ENCODE data around the gene RRAS2. TPM values are rescaled to one million over a fixed set of nuclear protein-coding genes. Genes with fewer than 3 reads are reported as not detected.

Gene RRAS2
- polyA plus RNA-seq, 1 of the 3 experiments (the other 2 are of a cell fraction), result 53.3 TPM

GRCh38 chr11:14249121-14249963, 109.6 kb downstream of the RRAS2 start:
- H3K4me1 ChIP-seq (ENCODE audit: control insufficient read depth in 1 of 2, insufficient read depth in 2 of 2, low read depth in 1 of 2, low read length in 1 of 2), result peaks cover 0 to 17% of the 10 kb centered on the region in 2 experiments; a peak in 1 of 4 replicates
- H3K79me2 ChIP-seq (ENCODE audit: insufficient read depth), result no peaks in the 10 kb centered on the region
- H3F3A ChIP-seq (replicated peaks; ENCODE audit: insufficient read depth), result no peaks in the 10 kb centered on the region
- H3K27me3 ChIP-seq (ENCODE audit: insufficient read depth), result peaks cover 20% of the 10 kb centered on the region; the same call in 1 of the 2 replicates
- no peak overlapping the region for H3K4me3 ChIP-seq (ENCODE audit: low read depth in 2 of 2, low read length in 1 of 2)
- ChIA-PET POLR2A (interaction anchor here (0.8 kb wide), 1 partner anchor 290 kb away, joined by 3 read pairs; no protein-coding TSS in a partner anchor), CTCF (interaction anchor here (0.6 to 6.3 kb wide), 18 partner anchors 9 to 490 kb away, joined by 3 to 101 read pairs (median 4); partner anchors contain the start of gene SPON1)
- no peak overlapping the region for H3K9ac ChIP-seq
- H3K9me2 ChIP-seq, result no peaks in the 10 kb centered on the region
- WGBS (ENCODE audit: low lambda C conversion rate), result 35% methylated on average over 10 of the region's 10 CpGs
- no peaks in the 10 kb centered on the region for H3K36me3 ChIP-seq (replicated peaks in 1 of 2; ENCODE audit: control insufficient read depth in 1 of 2, insufficient read depth in 2 of 2, low read length in 1 of 2)
- H4K20me1 ChIP-seq (ENCODE audit: insufficient read depth), result no peaks in the 10 kb centered on the region
- no peak overlapping the region for H3K4me2 ChIP-seq
- H3K27ac ChIP-seq (ENCODE audit: low read depth in 2 of 2, low read length in 1 of 2), result no peak overlapping the region
- peak; percentile 66 for DNase-seq
- no peaks in the 10 kb centered on the region for H3K9me3 ChIP-seq
- TF ChIP-seq RAD21 (IDR thresholded peaks at IDR 0.05; ENCODE audit: low read length), result peak; percentile 97
- no peak for TF ChIP-seq CHD2 (IDR thresholded peaks at IDR 0.05; ENCODE audit: low read length, partially characterized antibody)
- TF ChIP-seq NFIC (IDR thresholded peaks at IDR 0.05; ENCODE audit: borderline replicate concordance), result no peak
- no peak for TF ChIP-seq RXRA (IDR thresholded peaks at IDR 0.05; ENCODE audit: borderline replicate concordance, low read depth)
- TF ChIP-seq POLR2AphosphoS5 (IDR thresholded peaks at IDR 0.05; ENCODE audit: low read depth, low read length), result no peak
- TF ChIP-seq, protein P1, sequence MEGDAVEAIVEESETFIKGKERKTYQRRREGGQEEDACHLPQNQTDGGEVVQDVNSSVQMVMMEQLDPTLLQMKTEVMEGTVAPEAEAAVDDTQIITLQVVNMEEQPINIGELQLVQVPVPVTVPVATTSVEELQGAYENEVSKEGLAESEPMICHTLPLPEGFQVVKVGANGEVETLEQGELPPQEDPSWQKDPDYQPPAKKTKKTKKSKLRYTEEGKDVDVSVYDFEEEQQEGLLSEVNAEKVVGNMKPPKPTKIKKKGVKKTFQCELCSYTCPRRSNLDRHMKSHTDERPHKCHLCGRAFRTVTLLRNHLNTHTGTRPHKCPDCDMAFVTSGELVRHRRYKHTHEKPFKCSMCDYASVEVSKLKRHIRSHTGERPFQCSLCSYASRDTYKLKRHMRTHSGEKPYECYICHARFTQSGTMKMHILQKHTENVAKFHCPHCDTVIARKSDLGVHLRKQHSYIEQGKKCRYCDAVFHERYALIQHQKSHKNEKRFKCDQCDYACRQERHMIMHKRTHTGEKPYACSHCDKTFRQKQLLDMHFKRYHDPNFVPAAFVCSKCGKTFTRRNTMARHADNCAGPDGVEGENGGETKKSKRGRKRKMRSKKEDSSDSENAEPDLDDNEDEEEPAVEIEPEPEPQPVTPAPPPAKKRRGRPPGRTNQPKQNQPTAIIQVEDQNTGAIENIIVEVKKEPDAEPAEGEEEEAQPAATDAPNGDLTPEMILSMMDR (IDR thresholded peaks at IDR 0.05), result peak; percentile 93
- no peak for TF ChIP-seq IRF3 (IDR thresholded peaks at IDR 0.05; ENCODE audit: low read depth, low read length)
- TF ChIP-seq, protein P2, sequence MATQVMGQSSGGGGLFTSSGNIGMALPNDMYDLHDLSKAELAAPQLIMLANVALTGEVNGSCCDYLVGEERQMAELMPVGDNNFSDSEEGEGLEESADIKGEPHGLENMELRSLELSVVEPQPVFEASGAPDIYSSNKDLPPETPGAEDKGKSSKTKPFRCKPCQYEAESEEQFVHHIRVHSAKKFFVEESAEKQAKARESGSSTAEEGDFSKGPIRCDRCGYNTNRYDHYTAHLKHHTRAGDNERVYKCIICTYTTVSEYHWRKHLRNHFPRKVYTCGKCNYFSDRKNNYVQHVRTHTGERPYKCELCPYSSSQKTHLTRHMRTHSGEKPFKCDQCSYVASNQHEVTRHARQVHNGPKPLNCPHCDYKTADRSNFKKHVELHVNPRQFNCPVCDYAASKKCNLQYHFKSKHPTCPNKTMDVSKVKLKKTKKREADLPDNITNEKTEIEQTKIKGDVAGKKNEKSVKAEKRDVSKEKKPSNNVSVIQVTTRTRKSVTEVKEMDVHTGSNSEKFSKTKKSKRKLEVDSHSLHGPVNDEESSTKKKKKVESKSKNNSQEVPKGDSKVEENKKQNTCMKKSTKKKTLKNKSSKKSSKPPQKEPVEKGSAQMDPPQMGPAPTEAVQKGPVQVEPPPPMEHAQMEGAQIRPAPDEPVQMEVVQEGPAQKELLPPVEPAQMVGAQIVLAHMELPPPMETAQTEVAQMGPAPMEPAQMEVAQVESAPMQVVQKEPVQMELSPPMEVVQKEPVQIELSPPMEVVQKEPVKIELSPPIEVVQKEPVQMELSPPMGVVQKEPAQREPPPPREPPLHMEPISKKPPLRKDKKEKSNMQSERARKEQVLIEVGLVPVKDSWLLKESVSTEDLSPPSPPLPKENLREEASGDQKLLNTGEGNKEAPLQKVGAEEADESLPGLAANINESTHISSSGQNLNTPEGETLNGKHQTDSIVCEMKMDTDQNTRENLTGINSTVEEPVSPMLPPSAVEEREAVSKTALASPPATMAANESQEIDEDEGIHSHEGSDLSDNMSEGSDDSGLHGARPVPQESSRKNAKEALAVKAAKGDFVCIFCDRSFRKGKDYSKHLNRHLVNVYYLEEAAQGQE (IDR thresholded peaks at IDR 0.05; ENCODE audit: low read depth, low read length), result no peak
- TF ChIP-seq MXI1 (IDR thresholded peaks at IDR 0.05; ENCODE audit: low read depth, low read length), result no peak
- TF ChIP-seq SIN3A (IDR thresholded peaks at IDR 0.05; ENCODE audit: borderline replicate concordance, low read depth, low read length), result no peak
- TF ChIP-seq, protein P3, sequence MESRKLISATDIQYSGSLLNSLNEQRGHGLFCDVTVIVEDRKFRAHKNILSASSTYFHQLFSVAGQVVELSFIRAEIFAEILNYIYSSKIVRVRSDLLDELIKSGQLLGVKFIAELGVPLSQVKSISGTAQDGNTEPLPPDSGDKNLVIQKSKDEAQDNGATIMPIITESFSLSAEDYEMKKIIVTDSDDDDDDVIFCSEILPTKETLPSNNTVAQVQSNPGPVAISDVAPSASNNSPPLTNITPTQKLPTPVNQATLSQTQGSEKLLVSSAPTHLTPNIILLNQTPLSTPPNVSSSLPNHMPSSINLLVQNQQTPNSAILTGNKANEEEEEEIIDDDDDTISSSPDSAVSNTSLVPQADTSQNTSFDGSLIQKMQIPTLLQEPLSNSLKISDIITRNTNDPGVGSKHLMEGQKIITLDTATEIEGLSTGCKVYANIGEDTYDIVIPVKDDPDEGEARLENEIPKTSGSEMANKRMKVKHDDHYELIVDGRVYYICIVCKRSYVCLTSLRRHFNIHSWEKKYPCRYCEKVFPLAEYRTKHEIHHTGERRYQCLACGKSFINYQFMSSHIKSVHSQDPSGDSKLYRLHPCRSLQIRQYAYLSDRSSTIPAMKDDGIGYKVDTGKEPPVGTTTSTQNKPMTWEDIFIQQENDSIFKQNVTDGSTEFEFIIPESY (IDR thresholded peaks at IDR 0.05; ENCODE audit: borderline replicate concordance, low read depth), result no peak
- no peak for TF ChIP-seq FOSL2 (IDR thresholded peaks at IDR 0.05; ENCODE audit: borderline replicate concordance, low read depth)
- TF ChIP-seq, protein P4, sequence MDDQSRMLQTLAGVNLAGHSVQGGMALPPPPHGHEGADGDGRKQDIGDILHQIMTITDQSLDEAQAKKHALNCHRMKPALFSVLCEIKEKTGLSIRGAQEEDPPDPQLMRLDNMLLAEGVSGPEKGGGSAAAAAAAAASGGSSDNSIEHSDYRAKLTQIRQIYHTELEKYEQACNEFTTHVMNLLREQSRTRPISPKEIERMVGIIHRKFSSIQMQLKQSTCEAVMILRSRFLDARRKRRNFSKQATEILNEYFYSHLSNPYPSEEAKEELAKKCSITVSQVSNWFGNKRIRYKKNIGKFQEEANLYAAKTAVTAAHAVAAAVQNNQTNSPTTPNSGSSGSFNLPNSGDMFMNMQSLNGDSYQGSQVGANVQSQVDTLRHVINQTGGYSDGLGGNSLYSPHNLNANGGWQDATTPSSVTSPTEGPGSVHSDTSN (IDR thresholded peaks at IDR 0.05), result no peak
- TF ChIP-seq MEF2A (IDR thresholded peaks at IDR 0.05; ENCODE audit: borderline replicate concordance, low read depth), result no peak
- peak; percentile 82 for TF ChIP-seq SMC3 (IDR thresholded peaks at IDR 0.05; ENCODE audit: low read depth, low read length)
- H2AFZ ChIP-seq (ENCODE audit: low read depth), result no peak overlapping the region

All from SK-N-SH (cell line).